Upper lobe of right lung (tissue), 1 donor: ENCODE data around the gene FAM131A. TPM values are rescaled to one million over a fixed set of nuclear protein-coding genes. Genes with fewer than 3 reads are reported as not detected.

Experiments
- ATAC-seq: fragments of 200-7000 bp; cut with Tn5 transposase; one replicate; pipeline ENCODE4 v1.9.1; 2020; ENCODE audit warnings: mild to moderate bottlenecking, moderate library complexity
- DNase-seq: peaks from one replicate; pipeline ENCODE4 v3.0.0-alpha.2; 2020
- H3K27ac ChIP-seq: fragments of 200-600 bp; one replicate; pipeline ENCODE4 v1.8.0; 2022
- H3K27me3 ChIP-seq: fragments of 200-600 bp; one replicate; pipeline ENCODE4 v1.8.0; 2022; ENCODE audit warnings: mild to moderate bottlenecking
- H3K36me3 ChIP-seq: fragments of 200-600 bp; one replicate; pipeline ENCODE4 v1.8.0; 2022
- H3K4me1 ChIP-seq: fragments of 200-600 bp; one replicate; pipeline ENCODE4 v1.8.0; 2022
- H3K4me3 ChIP-seq: fragments of 200-600 bp; one replicate; pipeline ENCODE4 v1.8.0; 2022; ENCODE audit warnings: mild to moderate bottlenecking
- H3K9me3 ChIP-seq: fragments of 200-600 bp; one replicate; pipeline ENCODE4 v1.8.0; 2022
- CTCF ChIP-seq: fragments of 200-600 bp; IDR thresholded peaks from one replicate; pipeline ENCODE4 v1.8.0; 2022; ENCODE audit warnings: antibody characterized with exemption
- intact Hi-C: fragments of 100-400 bp; cut with DNase I; formaldehyde crosslinking; loops from one replicate; pipeline ENCODE4 v1.11.0; 2022
- total RNA-seq: library from RNA; stranded (reverse); fragmentation: NEBNext Ultra II Directional; extraction: Animal tissue kit (Norgen Biotek cat#: 25700); gene quantifications from one replicate; pipeline ENCODE4 v1.2.1, GENCODE V29; 2021
- donor health status: DM: no; HTN: yes; CAD: no; lungs with severe emphysema.

The FAM131A gene
- total RNA-seq, 1 donor from 2014 or later: 19.0 TPM

DNA sequence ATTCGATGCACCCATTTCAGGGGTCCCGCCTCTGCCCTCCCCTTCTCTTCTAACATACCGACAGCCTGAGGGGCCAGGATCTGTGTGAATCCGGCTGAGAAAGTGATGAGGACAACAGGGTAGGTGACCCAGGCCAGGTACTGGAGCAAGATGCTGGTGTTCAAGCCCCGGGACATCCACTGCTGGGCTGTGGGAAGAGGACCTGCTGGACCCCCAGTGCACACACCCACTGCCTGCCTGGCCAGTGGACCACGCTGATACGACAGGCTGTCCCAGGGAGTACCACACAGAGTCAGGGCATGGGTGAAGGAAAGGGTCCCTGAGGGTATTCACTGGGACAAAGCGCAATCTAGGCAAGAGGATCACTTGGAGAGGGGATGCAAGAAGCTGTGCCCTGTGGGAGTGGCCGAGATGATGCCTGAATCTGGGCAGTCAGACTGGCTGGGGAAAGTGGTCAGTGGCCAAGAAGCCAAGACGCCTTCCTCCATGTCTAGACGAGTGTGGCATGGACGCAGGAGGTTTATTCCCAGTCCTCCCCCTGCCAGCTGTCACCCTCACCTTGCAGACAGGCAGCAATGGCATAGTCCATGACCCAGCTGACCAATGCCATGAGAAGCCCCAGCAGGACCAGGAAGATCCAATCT is 20.8 kb downstream of the FAM131A start:
- Histone ChIP-seq H3K27me3 (no peaks in the 10 kb centered on the region), H3K27ac (no peak overlapping the region), H3K4me3 (no peak overlapping the region), H3K9me3 (no peaks in the 10 kb centered on the region), H3K36me3 (no peaks in the 10 kb centered on the region), H3K4me1 (peaks cover 9% of the 10 kb centered on the region)
- TF ChIP-seq CTCF: no peak
- ATAC-seq (no peak), DNase-seq (no peak)
- intact Hi-C loops: no loop called here

DNA sequence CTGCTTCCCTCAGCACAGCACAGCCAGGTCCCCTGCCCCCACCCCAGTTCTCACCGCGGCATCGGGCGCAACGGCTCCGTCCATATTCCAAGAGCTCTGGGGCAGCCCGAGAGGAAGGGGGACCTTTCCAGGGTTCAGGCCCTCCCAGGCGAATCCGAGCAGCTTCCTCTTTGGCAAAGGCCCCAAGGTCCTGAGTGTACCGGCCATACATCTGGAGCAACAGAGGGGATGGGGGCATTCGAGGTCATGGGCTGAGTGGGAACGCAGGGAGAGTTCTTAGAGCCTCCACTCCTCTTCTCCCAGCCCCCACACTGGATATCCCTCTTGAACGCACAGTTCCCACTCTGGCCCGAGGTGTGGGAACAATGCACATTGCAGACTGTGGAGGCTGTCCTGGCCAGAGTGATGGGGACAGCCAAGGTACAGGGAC is 21.5 kb downstream of the FAM131A start:
- no peaks in the 10 kb centered on the region for H3K9me3 ChIP-seq
- intact Hi-C loops: no loop called here
- H3K27me3 ChIP-seq: no peaks in the 10 kb centered on the region
- peaks cover 13% of the 10 kb centered on the region for H3K4me1 ChIP-seq
- DNase-seq: no peak
- no peak overlapping the region for H3K27ac ChIP-seq
- H3K4me3 ChIP-seq: no peak overlapping the region
- no peaks in the 10 kb centered on the region for H3K36me3 ChIP-seq
- TF ChIP-seq CTCF: no peak
- ATAC-seq: no peak

DNA sequence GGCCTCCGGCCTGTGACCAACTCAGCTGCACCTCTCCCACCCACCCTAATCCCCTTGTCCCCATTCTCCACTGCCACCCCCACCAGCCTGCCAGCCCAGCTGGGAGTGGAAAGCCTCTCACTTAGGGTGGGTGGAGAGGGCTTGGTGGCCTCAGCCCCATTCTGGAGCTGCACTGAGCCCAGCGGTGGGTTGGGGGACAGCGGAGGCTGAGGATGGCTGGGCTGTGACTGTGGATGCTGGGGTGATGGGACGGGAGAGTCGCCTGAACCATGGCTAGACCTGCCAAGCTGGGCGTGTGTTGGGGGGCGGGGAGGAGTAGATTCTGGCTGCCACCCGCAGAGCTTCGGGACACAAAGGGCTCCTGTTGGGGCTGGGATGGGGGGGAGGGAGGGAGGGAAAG is 22.2 kb downstream of the FAM131A start:
- no peaks in the 10 kb centered on the region for H3K36me3 ChIP-seq
- no peak for TF ChIP-seq CTCF
- intact Hi-C loops: no loop called here
- DNase-seq (no peak), ATAC-seq (no peak)
- peaks cover 20% of the 10 kb centered on the region for H3K4me1 ChIP-seq
- no peak overlapping the region for H3K4me3 ChIP-seq
- H3K9me3 ChIP-seq: no peaks in the 10 kb centered on the region
- H3K27ac ChIP-seq: no peak overlapping the region
- no peaks in the 10 kb centered on the region for H3K27me3 ChIP-seq

- Histone ChIP-seq H3K9me3 (no peaks in the 10 kb centered on the region), H3K36me3 (peaks cover 5% of the 10 kb centered on the region), H3K4me3 (peak overlapping the region; percentile 93), H3K4me1 (peaks cover 21% of the 10 kb centered on the region), H3K27ac (no peak overlapping the region), H3K27me3 (no peaks in the 10 kb centered on the region)
- ATAC-seq (no peak), DNase-seq (no peak)
- intact Hi-C loops: no loop called here
- TF ChIP-seq CTCF: no peak
These were observed 22.9 kb downstream of the FAM131A start for GRCh38 chr3:184360070-184360928.

DNA sequence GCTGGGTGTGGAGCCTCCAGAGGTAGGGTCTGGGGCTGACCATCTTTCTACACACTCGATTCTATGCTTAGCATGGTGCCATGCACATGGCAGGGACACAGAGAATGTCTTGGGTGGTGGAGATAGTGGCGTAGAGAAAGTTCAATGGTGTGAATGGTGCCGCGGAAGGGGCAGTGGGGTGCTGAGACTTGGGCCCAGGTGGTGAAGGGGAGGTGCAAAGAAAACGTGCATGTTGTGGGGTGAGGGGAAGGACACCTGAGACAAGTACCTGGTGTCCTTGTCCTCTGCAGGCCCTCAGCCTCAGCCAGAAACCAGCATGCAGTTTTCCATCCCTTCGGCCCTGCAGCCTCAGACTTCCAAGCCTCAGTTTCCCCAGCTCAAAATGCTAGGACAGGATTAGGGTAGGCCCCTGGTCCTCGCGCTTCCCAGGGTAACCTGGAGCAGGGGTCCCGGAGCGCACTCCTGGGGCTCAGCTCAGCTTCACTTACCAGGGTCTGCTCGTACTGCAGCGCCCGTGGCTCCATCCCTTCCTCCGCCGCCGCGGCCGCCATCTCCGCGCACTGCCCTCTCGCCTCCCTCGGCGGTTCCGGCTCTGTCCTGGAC is 23.6 kb downstream of the FAM131A start:
- intact Hi-C loops: no loop called here
- no peak for ATAC-seq
- Histone ChIP-seq H3K27me3 (no peaks in the 10 kb centered on the region), H3K4me3 (peak overlapping the region; percentile 93), H3K36me3 (peaks cover 9% of the 10 kb centered on the region), H3K9me3 (no peaks in the 10 kb centered on the region), H3K27ac (peak overlapping the region; percentile 100), H3K4me1 (peaks cover 21% of the 10 kb centered on the region)
- no peak for DNase-seq
- no peak for TF ChIP-seq CTCF
